ENCODE measurements around the gene LONP2. TPM values are rescaled to one million over a fixed set of nuclear protein-coding genes. Genes with fewer than 3 reads are reported as not detected.

The LONP2 gene
- total and polyA plus RNA-seq, 2 of the 13 experiments (the other 11 are each of a cell fraction or from before 2014, with no cell fraction given), result 39.2 to 63.3 TPM

DNA sequence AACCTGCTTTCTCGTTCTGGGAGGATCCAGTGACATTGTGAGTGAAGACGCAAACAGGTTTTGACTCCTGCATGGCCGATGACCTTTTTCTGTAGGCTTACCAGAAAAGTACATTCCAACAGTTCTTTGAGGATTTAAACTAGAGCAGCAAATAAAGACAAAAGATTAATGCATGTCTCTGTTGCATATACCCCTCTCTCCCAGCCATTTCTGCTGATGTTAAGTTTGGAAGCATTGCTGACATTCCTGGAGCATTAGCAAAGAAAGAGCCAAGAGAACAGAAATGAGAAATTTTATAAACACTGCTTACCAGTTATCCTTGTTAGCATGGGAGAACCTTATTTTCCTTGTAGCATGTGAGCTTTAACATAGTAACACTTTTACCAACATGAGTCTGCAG is 91.9 kb downstream of the LONP2 start:
- Histone ChIP-seq H2AFZ (ENCODE audit: low read length) (no peak overlapping the region), H3K36me3 (replicated peaks in 1 of 2; ENCODE audit: control insufficient read depth in 1 of 2, insufficient read depth in 2 of 2, low read length in 2 of 2) (peaks cover 15 to 55% of the 10 kb centered on the region in 2 experiments), H3K9me3 (ENCODE audit: low read length) (no peaks in the 10 kb centered on the region), H3K4me1 (ENCODE audit: insufficient read depth, low read length) (no peaks in the 10 kb centered on the region), H4K20me1 (ENCODE audit: insufficient read depth, low read length) (no peaks in the 10 kb centered on the region), H3K27ac (ENCODE audit: extremely low read length, insufficient read depth, low read length) (no peak overlapping the region), H3K27me3 (ENCODE audit: control insufficient read depth in 1 of 2, insufficient read depth in 2 of 2, low read length in 2 of 2) (no peaks in the 10 kb centered on the region), H3K4me2 (ENCODE audit: low read depth, low read length) (no peak overlapping the region), H3K4me3 (replicated peaks in 1 of 3; ENCODE audit: insufficient read depth in 1 of 3, low read depth in 2 of 3, low read length in 3 of 3) (no peak overlapping the region), H3K9ac (ENCODE audit: insufficient read depth, low read depth, low read length) (no peak overlapping the region), H3K79me2 (ENCODE audit: insufficient read depth, low read length) (no peaks in the 10 kb centered on the region)
- WGBS (ENCODE audit: low lambda C conversion rate), result 96% methylated on average over 3 of the region's 3 CpGs
- in situ Hi-C loops (cut with HindIII; ENCODE audit: extremely low pct_ligation_motif_present, low pct_unique_long_range_greater_than_20kb), result no loop called here
- no peak for ATAC-seq
- ChIA-PET POLR2A (no interaction called here), CTCF (ENCODE audit: low intra/inter-chr PET ratio, low total read pairs) (no interaction called here)
- DNase-seq (ENCODE audit: low spot score), result no peak
- intact Hi-C loops (cut with micrococcal nuclease; ENCODE audit: unreplicated experiment), result no loop called here
- TF ChIP-seq ZNF546 (CRISPR knock-in tag; conservative IDR thresholded peaks at IDR 0.05), result no peak
- TF ChIP-seq PHF5A (CRISPR knock-in tag; IDR thresholded peaks at IDR 0.05; ENCODE audit: low read depth, unreplicated experiment), result no peak
- no peak for TF ChIP-seq ZNF33B (CRISPR knock-in tag; IDR thresholded peaks at IDR 0.05)
- no peak for TF ChIP-seq POLR2AphosphoS5 (IDR thresholded peaks at IDR 0.05; ENCODE audit: low read depth, low read length)
- no peak for TF ChIP-seq NBN (conservative IDR thresholded peaks at IDR 0.05)
- TF ChIP-seq HMGA1 (CRISPR knock-in tag; conservative IDR thresholded peaks at IDR 0.05), result no peak
- TF ChIP-seq KMT2B (CRISPR knock-in tag; IDR thresholded peaks at IDR 0.05), result no peak
- TF ChIP-seq FOXJ3 (CRISPR knock-in tag; IDR thresholded peaks at IDR 0.05; ENCODE audit: borderline replicate concordance), result no peak
- no peak for TF ChIP-seq RAD21 (CRISPR knock-in tag; IDR thresholded peaks at IDR 0.05)
- no peak for TF ChIP-seq NCOA1 (CRISPR knock-in tag; IDR thresholded peaks at IDR 0.05)
- TF ChIP-seq, protein P1, sequence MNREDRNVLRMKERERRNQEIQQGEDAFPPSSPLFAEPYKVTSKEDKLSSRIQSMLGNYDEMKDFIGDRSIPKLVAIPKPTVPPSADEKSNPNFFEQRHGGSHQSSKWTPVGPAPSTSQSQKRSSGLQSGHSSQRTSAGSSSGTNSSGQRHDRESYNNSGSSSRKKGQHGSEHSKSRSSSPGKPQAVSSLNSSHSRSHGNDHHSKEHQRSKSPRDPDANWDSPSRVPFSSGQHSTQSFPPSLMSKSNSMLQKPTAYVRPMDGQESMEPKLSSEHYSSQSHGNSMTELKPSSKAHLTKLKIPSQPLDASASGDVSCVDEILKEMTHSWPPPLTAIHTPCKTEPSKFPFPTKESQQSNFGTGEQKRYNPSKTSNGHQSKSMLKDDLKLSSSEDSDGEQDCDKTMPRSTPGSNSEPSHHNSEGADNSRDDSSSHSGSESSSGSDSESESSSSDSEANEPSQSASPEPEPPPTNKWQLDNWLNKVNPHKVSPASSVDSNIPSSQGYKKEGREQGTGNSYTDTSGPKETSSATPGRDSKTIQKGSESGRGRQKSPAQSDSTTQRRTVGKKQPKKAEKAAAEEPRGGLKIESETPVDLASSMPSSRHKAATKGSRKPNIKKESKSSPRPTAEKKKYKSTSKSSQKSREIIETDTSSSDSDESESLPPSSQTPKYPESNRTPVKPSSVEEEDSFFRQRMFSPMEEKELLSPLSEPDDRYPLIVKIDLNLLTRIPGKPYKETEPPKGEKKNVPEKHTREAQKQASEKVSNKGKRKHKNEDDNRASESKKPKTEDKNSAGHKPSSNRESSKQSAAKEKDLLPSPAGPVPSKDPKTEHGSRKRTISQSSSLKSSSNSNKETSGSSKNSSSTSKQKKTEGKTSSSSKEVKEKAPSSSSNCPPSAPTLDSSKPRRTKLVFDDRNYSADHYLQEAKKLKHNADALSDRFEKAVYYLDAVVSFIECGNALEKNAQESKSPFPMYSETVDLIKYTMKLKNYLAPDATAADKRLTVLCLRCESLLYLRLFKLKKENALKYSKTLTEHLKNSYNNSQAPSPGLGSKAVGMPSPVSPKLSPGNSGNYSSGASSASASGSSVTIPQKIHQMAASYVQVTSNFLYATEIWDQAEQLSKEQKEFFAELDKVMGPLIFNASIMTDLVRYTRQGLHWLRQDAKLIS (CRISPR knock-in tag; IDR thresholded peaks at IDR 0.05), result no peak
- no peak for TF ChIP-seq CHD2 (IDR thresholded peaks at IDR 0.05; ENCODE audit: low read depth, low read length)
- TF ChIP-seq EHMT2 (IDR thresholded peaks at IDR 0.05; ENCODE audit: borderline replicate concordance, low read depth, low read length), result no peak
- TF ChIP-seq RFX3 (CRISPR knock-in tag; IDR thresholded peaks at IDR 0.05), result no peak
- no peak for TF ChIP-seq ZNF431 (CRISPR knock-in tag; IDR thresholded peaks at IDR 0.05; ENCODE audit: borderline replicate concordance, low read depth)
- no peak for TF ChIP-seq ZNF713 (CRISPR knock-in tag; IDR thresholded peaks at IDR 0.05)
- no peak for TF ChIP-seq CBX1 (IDR thresholded peaks at IDR 0.05; ENCODE audit: low read depth)
- no peak for TF ChIP-seq ZNF564 (CRISPR knock-in tag; IDR thresholded peaks at IDR 0.05)
- BruUV-seq (replicated peaks), result no TSS peak
- FAIRE-seq, result no peak
